NOMO-1 treated with DMSO at 0.1 percent for 48 hours (cell line): Measurements from ENCODE around the gene TGFBR3.

ENCODE experiments used
- DNase-seq: peaks from one replicate; lab custom pipeline; 2025; ENCODE audit not compliant: unreplicated experiment; lab: John Stamatoyannopoulos, UW

TGFBR3 gene

DNA sequence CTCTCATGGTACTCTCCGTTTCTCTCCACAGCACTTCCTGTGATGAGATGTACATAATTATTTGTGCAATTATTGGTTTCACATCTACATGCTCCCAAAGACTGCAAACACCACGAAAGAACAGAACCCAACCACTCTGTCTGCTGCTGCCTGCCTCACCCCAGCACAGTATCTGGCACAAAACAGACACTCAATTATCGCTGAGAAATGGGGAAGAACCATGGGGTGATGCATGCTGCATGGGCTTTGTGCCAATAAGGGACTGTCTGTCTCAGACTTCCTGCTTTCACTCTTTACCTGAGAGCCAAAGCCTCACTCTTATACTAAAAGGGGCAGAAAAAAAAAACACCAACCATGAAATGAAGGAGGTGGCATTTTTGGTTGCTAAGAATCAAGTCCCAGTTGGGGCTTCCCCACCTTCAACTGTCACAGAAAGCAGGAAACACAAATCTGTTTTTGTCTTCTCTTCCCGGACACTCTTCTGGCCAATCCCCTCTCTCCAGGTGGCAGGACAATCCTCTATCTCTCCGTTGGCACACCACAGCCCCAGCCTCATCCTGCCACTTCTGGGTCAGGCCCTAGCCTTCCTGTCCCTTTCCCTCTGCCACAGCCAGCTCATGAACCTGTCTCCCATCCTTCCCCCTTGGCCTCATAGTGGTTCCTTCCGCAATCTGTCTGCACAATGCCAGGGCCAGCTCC, 82.0 kb downstream of the TGFBR3 start:
- peak; percentile 57 for DNase-seq

DNA sequence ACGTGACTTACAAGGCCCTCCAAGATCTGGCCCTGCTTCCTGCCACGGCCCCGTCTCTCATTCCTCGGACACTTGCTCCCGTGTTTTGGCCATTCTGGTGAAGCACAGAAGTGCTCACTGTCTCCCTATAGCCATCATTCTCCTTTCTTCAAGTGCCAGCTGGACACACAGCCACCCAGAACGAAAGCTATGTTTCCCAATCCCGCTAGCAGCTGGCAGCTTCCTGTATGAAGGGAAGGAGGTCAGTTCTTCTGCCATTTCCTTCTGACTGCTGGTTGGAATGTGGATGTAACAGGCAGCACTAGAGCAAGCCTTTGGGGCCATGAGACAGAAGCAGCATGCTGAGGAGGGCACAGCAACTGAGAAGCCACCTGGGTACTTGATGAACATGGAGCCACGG, 82.8 kb downstream of the TGFBR3 start:
- DNase-seq: peak; percentile 4

DNA sequence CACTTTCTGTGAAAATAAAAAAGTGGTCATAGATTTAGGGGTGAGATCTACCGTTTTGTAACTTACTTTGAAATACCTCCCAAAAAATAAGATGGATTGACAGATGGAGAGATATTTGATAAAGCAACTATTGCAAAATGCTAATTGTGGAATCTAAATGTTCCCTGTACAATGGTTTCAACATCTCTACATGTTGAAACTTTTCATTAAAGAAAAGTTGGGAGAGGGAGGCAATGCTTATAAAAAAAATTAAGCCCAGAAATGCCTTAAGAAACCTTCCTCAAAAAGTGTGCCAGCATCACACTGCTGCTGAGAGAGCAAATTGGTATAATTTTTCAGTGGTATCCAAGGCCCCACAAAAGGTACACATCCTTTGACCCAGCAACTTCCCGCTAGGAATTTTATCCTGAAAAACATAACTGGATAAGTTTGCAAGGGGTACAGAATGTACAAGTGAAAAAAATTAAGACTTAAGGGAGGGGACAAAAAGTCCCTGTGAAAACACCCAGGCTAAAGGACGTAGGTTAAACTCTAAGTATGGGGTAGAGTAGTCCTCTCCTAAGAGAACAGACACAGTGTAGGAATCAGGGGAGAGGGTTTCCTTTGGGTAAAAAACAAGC, 84.3 kb downstream of the TGFBR3 start:
- no peak for DNase-seq

DNA sequence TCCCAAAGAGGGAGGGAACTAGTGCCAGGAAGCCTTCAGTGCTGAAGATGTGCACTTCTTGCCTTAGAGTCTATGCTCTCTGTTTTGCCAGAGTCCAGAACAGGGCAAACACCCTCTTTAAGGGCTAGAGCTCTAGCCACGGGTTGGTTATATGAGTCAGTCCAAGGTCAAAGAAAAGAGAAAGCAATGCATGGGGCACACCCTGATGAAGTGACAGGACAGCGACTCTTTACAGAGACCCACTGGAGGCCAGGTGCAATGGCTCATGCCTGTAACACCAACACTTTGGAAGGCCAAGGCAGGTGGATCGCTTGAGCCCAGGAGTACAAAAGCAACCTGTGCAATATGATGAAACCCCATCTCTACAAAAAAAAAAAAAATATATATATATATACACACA, 86.1 kb downstream of the TGFBR3 start:
- DNase-seq: no peak

DNA sequence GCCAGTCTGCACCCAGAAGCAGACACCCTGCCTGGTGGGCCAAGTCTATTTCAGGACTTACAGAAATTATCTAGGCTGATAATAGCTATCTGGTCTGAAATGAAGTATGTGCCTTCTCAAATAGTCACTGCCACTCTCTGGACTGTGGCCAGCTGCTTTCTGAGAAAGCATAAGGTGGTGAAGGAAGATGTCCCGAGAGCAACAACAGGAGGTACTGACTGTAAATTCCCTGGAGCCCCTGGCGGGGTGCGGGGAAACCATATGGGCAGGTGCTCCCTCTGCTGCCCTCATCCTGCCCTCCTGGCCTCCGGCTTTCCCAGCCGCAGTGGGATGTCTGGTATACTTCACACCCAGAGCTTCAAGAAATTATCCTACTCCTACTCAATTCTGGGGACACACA, 86.8 kb downstream of the TGFBR3 start:
- DNase-seq: no peak

DNA sequence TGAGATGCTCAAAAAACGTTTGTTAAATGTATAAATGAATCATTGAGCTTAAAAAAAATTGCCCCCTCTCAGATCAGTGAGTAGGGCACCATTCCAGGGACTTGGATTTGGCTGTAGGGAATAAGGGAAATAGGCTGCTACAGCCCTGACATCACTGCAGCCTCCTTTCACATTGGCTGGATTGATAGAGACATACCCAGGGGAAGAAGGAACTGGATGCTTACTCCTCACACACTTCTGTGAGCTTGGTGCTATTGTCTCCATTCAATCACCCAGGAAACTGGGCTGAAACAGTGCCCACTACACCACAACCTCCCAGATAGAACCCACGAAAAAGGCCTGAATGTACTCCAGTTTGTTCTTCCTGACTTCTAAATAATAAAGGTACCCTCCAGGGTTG, 87.2 kb downstream of the TGFBR3 start:
- no peak for DNase-seq

DNA sequence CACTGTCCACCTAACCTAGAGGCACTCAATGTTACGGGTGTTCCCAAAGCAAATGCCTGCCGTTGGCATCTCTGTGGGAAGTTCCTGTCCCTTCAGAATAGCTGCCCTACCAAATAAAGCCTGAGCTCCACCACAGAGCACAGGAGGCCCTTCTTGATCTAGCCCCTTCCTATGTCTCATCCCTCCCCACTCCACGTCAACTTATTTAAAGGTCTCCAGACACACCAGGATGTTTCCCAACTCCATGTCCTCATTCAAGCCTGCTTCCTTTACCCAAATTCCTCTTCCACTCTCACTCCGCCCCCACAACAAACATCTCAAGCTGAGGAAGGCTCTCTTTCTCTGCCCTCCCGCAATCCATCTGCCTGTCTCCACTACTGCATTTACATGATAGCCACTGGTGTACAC, 87.7 kb downstream of the TGFBR3 start:
- DNase-seq: no peak

DNA sequence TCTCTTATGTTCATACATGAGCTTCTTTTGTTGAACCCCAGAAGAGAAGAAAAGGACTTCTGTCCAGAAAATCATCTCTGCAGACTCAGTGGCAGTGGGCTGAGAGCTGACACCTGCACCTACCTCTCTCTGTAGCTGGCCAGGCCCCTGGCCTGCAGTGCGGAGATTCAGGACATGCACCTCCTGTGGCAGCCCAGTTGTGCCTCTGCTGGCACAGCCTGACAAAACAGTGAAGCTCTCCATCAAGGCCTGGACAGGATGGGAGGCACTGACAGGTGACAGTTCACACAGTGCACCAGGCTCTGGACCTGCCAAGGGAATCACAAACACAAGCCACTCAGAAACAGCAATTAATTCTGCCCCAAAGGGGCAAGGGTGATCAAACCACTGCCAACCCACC, 88.8 kb downstream of the TGFBR3 start:
- no peak for DNase-seq

DNA sequence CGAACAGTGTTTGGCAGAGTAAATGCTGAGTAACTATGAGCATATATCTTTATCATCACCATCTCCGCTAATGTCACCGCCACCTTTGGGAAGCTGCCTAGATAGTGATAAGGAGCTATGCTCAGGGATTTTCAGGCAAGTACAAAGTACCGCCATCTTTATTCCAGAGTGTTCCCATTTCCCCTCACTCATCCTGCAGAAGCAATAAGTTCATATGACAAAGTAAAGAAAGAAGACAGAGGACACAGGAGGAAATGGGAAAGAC, 89.6 kb downstream of the TGFBR3 start:
- DNase-seq: no peak

DNA sequence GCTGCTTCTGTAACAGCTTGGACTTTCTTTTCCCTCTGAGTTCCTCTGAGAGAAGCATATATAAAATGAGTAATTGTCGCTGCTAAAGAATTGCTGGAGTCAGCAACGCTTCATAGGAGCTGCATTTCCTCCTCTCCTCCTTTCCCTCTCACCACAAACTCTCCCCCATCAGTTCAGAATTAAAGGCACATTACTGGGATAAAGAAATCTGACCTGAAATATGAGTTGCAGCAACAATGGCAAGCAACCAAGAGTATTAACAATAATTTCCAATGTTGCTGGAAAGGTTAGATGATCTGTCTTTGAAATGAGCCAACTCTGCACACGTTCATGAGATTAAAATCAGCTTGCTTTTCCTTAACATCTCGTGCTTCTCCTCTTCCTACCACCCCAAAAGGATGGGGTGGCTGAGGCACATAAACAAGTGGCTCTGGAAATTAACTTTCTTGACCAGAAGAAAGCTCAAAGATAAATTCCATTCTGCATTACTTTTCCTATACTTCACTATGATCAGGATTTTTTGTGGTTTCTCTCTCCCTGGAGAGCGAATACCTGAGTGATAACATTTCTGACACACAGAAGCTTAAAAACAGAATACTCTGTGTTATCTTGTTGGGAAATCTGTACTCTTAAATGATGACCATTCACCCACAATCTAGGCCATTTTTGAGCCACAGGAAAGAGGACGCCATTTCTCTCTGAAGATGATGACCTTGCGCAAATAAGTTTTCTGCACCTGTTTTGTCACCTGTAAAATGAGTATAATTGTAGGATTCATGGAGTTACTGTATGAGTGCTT, 90.2 kb downstream of the TGFBR3 start:
- DNase-seq: no peak

DNA sequence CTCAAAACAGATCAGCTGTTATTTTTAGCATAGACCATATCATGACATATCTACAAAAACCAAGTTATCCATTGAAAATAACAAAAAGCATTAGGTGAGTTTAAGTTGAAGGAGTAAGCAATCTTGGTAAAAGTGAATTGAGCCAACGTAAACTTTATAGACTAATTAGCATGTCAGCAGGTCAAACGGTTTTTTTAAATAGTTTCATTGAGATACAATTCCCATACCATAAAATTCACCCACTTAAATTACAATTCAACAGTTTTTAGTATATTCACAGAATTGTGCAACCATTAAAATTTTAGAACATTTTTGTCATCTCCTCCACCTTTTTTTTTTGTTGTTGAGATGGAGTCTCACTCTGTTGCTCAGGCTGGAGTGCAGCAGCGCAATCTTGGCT, 92.1 kb downstream of the TGFBR3 start:
- no peak for DNase-seq

DNA sequence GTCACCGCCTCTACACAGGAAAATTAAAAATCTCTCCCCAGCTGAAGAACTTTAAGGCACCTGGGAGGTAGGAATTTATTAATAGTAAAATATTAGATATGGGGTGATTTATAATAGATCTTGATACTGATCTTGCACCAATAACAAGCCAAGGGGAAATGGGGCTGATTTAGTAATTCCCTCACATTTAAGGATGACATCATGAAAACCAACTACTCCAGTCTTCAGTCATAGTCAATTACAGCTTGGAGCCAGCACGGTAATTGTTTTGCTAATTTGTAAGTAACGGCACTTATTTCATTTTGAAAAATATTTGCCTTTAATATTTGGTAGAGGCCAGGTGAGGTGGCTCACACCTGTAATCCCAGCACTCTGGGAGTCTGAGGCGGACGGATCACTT, 92.8 kb downstream of the TGFBR3 start:
- no peak for DNase-seq

DNA sequence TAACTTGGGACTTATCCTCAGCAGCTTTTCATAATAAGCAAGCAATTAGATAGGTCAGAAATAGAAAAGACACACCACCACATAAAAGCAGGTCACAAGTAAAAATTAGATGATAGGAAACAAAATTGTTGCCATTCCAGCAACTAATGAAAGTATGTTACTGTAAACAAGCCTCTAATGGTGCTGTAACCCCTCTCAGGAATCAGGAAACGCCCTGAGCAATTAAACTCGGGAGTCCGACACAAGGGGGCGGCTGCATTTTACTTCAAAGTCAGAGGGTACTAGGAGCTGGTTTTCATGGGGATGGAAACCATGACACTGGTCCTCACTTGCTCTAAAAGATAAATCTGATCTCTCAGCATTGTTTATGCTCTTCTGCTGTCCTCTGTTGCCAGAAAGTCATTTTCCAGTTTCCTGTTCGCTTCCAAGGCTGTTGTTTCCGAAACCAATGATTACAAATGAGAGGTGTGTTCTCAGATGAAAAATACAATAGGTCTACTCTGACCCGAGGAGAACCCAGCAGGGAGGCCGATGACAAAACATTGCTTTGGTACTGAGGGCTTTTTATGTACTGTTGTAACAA, 93.4 kb downstream of the TGFBR3 start:
- no peak for DNase-seq

DNA sequence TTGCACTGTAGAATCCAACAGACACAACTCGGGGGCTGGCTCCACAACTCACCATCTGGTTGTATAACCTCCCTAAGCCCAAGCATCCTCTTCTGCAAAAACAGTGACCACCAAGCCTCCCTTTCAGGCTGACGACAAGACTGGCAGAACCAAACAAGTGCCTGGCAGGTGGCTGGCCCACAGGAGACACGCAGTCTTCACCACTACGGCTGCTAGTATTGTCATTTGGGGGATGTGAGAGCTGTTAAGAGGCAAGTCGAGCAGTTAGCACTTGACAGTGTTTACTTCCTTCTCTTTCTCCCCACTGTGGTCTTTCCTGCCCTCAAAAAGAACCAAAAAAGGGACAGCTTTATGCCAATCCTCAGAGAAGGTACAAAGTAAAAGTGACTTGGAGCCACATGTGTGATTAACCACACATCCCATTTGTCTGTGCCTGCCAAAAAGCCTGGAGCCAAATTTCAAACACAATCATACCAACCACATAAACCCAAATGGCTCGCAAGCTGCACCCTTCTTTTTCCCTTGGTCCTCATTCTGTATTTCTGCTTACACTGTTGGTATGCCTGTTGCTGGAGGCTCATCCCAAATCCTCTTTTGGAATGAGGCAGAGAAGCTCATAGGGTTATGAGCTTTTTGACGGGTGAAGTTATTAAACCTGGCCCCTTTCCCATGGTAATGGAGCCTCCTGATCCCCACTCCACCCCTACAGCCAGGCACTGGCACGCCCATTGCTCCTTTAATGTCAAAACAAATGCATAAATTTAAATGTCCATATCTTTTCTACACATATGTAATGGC, 94.1 kb downstream of the TGFBR3 start:
- no peak for DNase-seq

DNA sequence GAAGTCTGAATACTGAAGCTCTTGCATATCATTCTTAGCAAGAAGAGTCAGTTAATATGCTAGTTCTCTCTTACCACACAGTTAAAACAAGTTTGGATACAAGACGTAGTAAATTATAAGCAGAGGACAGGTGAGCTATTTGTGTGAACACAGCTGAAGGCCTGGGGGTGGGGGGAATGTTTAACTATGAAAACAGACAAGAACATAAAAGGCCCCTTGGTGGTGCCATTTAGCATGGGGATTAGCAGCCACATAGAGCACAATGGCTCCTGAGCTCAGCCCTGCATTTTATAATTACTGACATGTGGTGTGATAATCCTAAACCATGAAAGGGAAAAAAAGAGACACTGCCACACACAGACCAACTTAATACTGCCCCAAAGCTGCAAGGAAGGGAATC, 94.8 kb downstream of the TGFBR3 start:
- no peak for DNase-seq

DNA sequence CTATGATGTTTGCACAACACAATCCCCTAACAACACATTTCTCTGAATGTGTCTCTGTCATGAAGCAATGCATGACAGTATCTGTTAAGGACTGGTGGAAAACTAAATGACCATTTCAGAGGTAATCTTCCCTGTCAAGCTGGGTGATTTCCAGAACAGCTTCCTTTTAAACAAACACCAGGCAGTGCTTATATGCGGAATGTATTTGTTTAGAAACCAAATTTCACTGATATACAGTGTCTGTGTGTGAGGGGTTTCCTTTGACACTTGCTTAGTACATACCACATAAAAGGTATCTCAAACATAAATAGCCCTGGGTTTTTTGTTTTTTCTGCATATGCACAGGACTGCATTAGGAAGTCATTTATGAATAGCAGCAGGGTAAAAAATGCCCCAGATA, 95.6 kb downstream of the TGFBR3 start:
- DNase-seq: no peak

DNA sequence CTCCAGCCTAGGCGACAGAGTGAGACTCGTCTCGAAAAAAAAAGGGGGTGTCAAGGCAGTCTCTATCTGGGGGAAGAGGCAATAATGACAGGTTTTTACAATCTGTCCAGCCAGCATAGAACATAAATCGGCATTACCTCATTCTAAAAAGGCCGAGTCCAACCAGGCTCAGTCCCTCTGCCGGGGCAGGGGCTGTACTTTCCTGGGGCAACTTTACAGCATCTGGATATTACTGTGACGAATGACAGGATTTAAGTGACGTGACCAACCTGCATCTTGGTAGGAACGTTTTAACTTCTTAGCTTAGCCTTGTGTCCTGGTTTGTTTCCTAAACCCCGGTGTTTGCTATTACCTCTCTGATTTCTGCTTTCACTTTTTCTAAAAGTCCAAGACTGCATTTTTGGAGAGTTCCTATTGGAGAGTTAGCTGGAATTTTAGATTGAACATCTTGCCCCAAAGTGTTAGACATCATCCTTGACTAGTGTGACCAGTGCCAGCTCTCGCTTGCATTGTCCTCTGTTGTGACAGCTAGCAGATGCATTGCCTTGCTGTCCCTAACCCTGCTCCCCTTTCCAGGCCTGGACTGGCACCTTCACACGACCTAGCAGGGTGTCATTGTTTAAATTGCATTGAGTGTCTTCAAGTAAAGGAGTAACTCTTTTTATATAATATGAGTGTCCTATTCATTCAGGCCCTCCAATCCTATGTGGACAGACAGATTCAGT, 96.5 kb downstream of the TGFBR3 start:
- DNase-seq: no peak

DNA sequence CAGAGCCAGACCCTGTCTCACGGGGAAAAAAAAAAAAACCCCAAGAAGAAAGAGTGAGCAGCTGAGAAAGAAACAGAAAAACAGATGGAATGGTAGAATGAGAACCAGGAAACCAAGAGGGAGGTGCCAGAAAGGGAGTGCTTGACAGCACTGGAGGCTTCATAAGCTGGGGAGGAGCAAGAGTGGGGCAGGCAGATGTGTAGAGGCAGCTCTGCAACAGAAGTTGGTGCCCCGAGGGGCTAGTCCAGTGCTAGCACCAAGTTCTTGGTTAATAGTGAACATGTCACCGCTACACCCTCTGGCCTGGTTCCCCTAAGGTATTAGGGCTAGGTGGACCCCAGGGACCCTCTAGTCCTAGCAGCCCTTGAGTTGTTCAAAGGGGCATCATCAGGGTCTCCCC, 98.0 kb downstream of the TGFBR3 start:
- no peak for DNase-seq

DNA sequence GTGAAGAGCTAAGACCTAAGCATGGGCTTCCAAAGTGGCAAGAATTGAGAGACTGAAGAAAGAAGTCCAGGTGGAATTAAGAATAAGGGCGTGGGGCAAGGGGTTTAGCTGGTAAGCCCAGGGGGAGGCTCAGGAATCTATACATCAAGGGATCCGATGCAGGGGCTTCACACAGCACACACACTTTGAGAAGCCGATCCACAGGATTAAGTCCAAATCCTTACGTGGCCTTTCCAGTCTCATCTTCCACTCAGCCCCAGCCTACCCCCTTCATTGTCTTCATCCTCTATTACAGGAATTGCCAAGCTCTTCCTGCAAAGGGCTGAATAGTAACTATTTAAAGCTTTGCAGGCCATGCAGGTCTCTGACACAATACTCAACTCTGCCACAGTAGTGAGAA, 101.3 kb downstream of the TGFBR3 start:
- no peak for DNase-seq

DNA sequence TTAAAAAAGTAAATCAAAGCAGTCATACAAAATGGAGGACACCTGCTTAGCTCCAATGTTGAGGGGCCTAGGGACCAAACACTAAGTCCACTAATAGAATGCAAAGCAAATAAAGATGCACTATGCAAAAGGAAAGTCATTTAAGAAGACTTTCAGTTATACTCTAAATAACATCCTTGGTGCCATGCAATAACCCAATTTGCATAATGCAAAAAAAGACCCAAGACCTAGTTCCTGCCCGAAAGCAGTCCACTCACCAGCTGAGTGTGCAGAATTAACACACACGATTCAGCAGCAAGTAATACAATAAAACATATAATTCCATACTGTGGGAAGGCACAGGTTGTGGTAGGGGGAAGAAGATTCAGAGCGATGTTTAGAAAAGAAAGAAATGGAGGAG, 101.8 kb downstream of the TGFBR3 start:
- DNase-seq: no peak
